HL-60 (cell line): Measurements from ENCODE around the gene NUDT14.

Experiments
- DNase-seq, 2 experiments: peaks; one replicate each; pipeline ENCODE4 v3.0.0-alpha.2; 2010 to 2020; ENCODE audit warnings: low read depth in 1 of 2, low spot score in 1 of 2
- H3K27ac ChIP-seq: fragments of 250-450 bp; sonication (Bioruptor Pico); replicated peaks from 2 replicates; pipeline ENCODE4 v1.5.1; 2020; ENCODE audit warnings: mild to moderate bottlenecking, moderate library complexity
- H3K27me3 ChIP-seq: fragments of 250-450 bp; sonication (Bioruptor Pico); 2 replicates; pipeline ENCODE4 v1.5.1; 2021; ENCODE audit warnings: mild to moderate bottlenecking, moderate library complexity; ENCODE audit not compliant: insufficient read depth, poor library complexity, severe bottlenecking
- H3K4me3 ChIP-seq: replicated peaks from 2 replicates; pipeline ENCODE4 v1.5.1; 2011; ENCODE audit warnings: mild to moderate bottlenecking, control low read depth, low read length; ENCODE audit not compliant: insufficient read depth
- CTCF ChIP-seq: IDR thresholded peaks from one replicate; pipeline ENCODE4 v1.5.1; 2011; ENCODE audit warnings: low read length, control low read depth, inconsistent platforms; ENCODE audit not compliant: insufficient read depth
- GABPA ChIP-seq: IDR thresholded peaks from 2 replicates; pipeline ENCODE4 v1.6.1; 2012; ENCODE audit warnings: low read depth
- POLR2AphosphoS5 ChIP-seq: IDR thresholded peaks from 2 replicates; pipeline ENCODE4 v1.6.1; 2012; ENCODE audit warnings: low read depth
- REST ChIP-seq: IDR thresholded peaks from 2 replicates; pipeline ENCODE4 v1.6.1; 2012; ENCODE audit warnings: low read depth; ENCODE audit not compliant: insufficient replicate concordance
- SPI1 ChIP-seq: IDR thresholded peaks from 2 replicates; pipeline ENCODE4 v1.6.1; 2012; ENCODE audit warnings: low read depth, mild to moderate bottlenecking, borderline replicate concordance

Gene NUDT14

GRCh38 chr14:105157872-105158271 lies 23.2 kb downstream of the NUDT14 start:
- Histone ChIP-seq H3K27ac (no peak overlapping the region), H3K27me3 (peaks cover 20% of the 10 kb centered on the region), H3K4me3 (no peak overlapping the region)
- DNase-seq = no peak
- TF ChIP-seq POLR2AphosphoS5 = no peak
- TF ChIP-seq SPI1 = no peak
- TF ChIP-seq CTCF = no peak
- TF ChIP-seq REST = no peak
- TF ChIP-seq GABPA = no peak

GRCh38 chr14:105156414-105157375 lies 24.4 kb downstream of the NUDT14 start:
- H3K4me3 ChIP-seq = no peak overlapping the region
- TF ChIP-seq CTCF (no peak), SPI1 (no peak), GABPA (no peak)
- H3K27me3 ChIP-seq = peaks cover 29% of the 10 kb centered on the region
- no peak for DNase-seq
- no peak overlapping the region for H3K27ac ChIP-seq

DNA sequence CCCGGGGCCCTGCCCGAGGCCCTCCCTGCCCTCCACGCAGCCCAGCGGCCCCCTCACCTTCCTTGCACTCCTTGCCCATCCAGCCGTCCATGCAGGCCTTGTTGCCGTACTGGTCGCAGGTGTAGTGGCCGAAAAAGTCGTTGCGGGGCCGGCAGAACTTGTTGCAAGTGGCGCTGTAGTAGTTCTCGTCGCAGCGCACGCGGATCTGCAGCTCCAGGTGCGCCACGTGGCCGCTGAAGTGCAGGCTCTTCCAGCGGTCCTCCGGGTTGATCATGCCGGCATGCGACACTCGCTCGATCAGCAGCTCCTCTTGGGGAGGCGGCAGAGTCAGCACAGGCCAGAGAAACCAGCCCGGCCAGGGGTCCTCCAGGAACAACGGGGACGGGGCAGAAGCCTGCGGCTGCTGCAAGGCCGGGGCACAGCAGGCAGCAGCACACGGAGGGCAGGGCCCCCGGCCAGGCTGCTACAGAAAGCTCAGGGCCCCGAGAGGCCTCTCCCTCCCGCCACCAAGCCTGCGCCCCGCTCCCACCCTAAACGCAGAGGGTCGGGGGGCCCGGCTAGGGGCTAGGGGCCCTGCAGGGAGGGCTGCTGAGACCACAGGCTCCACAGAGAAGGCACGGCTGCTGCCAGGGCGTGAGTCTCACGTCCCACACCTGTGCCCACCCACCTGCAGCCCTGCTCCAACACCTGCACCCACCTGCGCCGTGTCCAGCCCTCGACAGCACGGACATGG lies 25.3 kb downstream of the NUDT14 start:
- DNase-seq = no peak
- TF ChIP-seq POLR2AphosphoS5 (no peak), REST (no peak), SPI1 (no peak), CTCF (no peak), GABPA (no peak)

More for the DNA sequence above, 25.3 kb downstream of the NUDT14 start:
- Histone ChIP-seq H3K27ac (no peak overlapping the region), H3K27me3 (peaks cover 29% of the 10 kb centered on the region), H3K4me3 (no peak overlapping the region)
